Measurements from ENCODE around the gene GK. TPM values are rescaled to one million over a fixed set of nuclear protein-coding genes. Genes with fewer than 3 reads are reported as not detected.
"Not testable (repeated sequence)": the region's sequence is repeated elsewhere in the genome, so short reads cannot be mapped to it uniquely, and the experiment has no call there.

Gene GK
- total and polyA plus RNA-seq, 8 donors: 7.1 to 65.9 (median 9.8) TPM

DNA sequence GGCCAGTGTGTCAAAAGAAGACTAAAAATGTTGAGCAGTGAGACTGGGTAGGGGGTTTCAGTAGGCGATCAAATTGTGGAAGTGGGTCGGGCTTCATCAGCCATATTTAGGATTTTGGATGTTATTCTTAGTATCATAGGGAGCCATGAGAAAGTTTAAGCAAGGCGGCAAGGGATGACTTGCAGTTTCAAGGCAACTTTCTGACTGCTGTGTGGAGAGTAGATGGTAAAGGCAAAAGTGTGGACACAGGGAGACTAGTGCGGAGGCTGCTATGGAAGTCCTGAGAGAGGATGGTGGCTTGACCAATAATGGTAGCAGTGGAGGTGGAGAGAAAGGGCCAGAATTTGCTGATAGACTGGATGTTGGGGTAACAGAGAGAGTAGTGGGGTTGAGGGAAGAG is 15.4 kb downstream of the GK start:
- Histone ChIP-seq H3K4me1 (no peaks in the 10 kb centered on the region), H3K9me3 (no peaks in the 10 kb centered on the region), H3K36me3 (peaks cover 0 to 37% of the 10 kb centered on the region in 2 donors), H3K4me3 (no peak overlapping the region), H3K27me3 (no peaks in the 10 kb centered on the region), H3K27ac (no peak overlapping the region)
- DNase-seq (no peak), ATAC-seq (no peak)
- no peak for TF ChIP-seq CTCF (IDR thresholded peaks at IDR 0.05)
- intact Hi-C loops (cut with DNase I): no loop called here

GRCh38 chrX:30671189-30671588 is 18.0 kb downstream of the GK start:
- intact Hi-C loops (cut with DNase I); H3K27me3 ChIP-seq; H3K4me1 ChIP-seq; H3K9me3 ChIP-seq; H3K27ac ChIP-seq; ATAC-seq; H3K4me3 ChIP-seq; DNase-seq: not testable (repeated sequence)
- H3K36me3 ChIP-seq: peaks cover 0 to 43% of the 10 kb centered on the region in 2 donors

DNA sequence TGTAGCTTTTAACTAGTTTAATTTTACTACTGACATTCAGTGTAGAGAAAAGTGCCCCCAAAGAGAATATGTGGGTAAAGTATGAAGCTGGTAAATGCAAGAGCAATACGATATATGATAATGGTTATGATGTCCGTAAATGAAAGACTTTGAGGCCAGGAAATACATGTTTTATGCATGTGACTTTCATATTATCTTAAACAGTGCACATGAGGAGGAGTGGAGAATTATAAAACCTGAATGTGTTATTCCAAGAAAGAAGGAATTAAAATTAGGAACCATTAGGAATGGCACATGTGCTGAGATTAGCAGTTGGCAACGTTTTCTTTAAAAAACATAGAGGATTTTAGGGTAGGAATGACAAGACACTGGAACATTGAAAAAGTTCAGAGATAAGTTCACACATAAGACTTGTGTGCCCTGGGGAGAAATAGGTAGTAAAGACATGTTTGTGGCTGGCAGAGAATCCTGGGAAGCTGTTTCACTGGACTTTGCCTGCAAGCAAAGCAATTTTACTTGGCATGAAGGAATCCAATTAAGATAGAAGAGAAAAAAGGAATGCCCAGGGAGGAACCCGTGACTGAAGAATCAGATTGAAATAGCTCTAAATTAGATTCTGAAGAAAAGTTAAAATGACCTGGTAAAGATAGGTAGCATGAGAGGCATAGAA is 20.0 kb downstream of the GK start:
- Histone ChIP-seq H3K4me1 (no peaks in the 10 kb centered on the region), H3K36me3 (peaks cover 0 to 50% of the 10 kb centered on the region in 2 donors), H3K27ac (no peak overlapping the region), H3K9me3 (no peaks in the 10 kb centered on the region), H3K4me3 (no peak overlapping the region), H3K27me3 (no peaks in the 10 kb centered on the region)
- no peak for ATAC-seq
- no peak for DNase-seq
- intact Hi-C loops (cut with DNase I): no loop called here
- no peak for TF ChIP-seq CTCF (IDR thresholded peaks at IDR 0.05)

GRCh38 chrX:30673884-30674598 is 20.8 kb downstream of the GK start:
- no peak for ATAC-seq
- peaks cover 0 to 42% of the 10 kb centered on the region in 2 donors for H3K36me3 ChIP-seq
- TF ChIP-seq CTCF (IDR thresholded peaks at IDR 0.05): no peak
- no peaks in the 10 kb centered on the region for H3K9me3 ChIP-seq
- H3K4me3 ChIP-seq: no peak overlapping the region
- intact Hi-C loops (cut with DNase I): no loop called here
- H3K27me3 ChIP-seq: no peaks in the 10 kb centered on the region
- no peaks in the 10 kb centered on the region for H3K4me1 ChIP-seq
- no peak overlapping the region for H3K27ac ChIP-seq
- no peak for DNase-seq

DNA sequence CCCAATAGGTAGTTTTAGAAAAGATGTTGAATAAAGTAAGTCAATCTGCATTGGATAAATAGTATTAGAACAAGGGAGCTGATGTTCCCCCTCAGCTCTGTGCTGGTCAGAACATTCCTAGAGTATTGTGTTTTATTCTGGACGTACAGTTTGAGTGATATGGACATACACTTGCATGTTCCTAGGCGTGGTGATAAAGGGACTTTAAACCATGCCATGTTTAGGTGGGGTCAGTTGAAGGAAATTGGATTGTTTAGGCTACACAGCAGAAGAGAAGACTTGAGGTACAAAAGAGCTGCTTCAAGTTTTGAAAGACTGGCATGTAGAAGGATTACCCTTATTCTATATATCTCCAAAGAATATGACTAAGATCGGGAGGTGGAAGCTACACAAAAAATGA is 21.6 kb downstream of the GK start:
- no peak overlapping the region for H3K27ac ChIP-seq
- H3K36me3 ChIP-seq: peaks cover 0 to 41% of the 10 kb centered on the region in 2 donors
- H3K27me3 ChIP-seq: no peaks in the 10 kb centered on the region
- TF ChIP-seq CTCF (IDR thresholded peaks at IDR 0.05): no peak
- DNase-seq (no peak), ATAC-seq (no peak)
- H3K9me3 ChIP-seq: no peaks in the 10 kb centered on the region
- intact Hi-C loops (cut with DNase I): no loop called here
- H3K4me3 ChIP-seq: no peak overlapping the region
- H3K4me1 ChIP-seq: no peaks in the 10 kb centered on the region
